Measurements from ENCODE around the gene PRR36.

DNA sequence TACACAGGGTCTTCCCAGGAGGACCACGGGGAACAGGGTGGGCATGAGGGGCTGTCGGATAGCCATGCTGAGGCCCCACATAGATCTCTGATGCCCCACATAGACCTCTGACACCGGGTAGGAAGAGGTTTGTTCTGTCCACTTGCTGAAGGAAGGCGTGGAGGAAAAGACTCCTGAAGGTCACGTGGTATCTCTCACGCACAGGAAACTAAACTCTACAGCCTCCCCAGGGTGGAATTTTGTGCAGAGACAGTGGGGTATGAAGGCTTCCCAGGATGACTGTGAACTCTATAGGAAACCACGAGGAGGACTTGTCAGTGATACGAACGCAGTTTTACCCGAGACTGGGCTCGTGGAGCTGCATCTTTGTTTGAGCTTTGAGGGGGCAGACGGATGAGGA lies 41.4 kb downstream of the PRR36 start:
- no peak for TF ChIP-seq EP300 (IDR thresholded peaks at IDR 0.05)
- no peak for TF ChIP-seq POLR2A (IDR thresholded peaks at IDR 0.05)

Measured in tibial nerve (tissue), 3 donors.